Small intestine (tissue), 7 donors: ENCODE data around the gene CEBPZ. TPM values are rescaled to one million over a fixed set of nuclear protein-coding genes. Genes with fewer than 3 reads are reported as not detected.
"Not testable (repeated sequence)": the region's sequence is repeated elsewhere in the genome, so short reads cannot be mapped to it uniquely, and the experiment has no call there.

Experiments used
- DNase-seq, 2 donors: peaks; one replicate each; pipeline versions ENCODE4 v3.0.0 to v3.0.0-alpha.2; 2013
- FAIRE-seq: peaks from 2 replicates; lab custom pipeline; 2012; peaks lifted over from hg19 to GRCh38; lab: Jason Lieb, UNC
- H3K27ac ChIP-seq, 3 donors: one replicate each; pipeline ENCODE4 v1.5.1; 2013; ENCODE audit warnings: low read length in 2 of 3, mild to moderate bottlenecking in 2 of 3, control low read depth in 1 of 3, inconsistent platforms in 1 of 3, low read depth in 1 of 3, moderate library complexity in 1 of 3
- H3K27me3 ChIP-seq, 3 donors: one replicate each; pipeline ENCODE4 v1.6.1; 2013; ENCODE audit warnings: low read length in 3 of 3, inconsistent platforms in 1 of 3; ENCODE audit not compliant: control insufficient read depth in 3 of 3, insufficient read depth in 3 of 3
- H3K36me3 ChIP-seq, 3 donors: one replicate each; pipeline ENCODE4 v1.6.1; 2013; ENCODE audit warnings: low read length in 3 of 3, inconsistent platforms in 1 of 3, low read depth in 1 of 3, mild to moderate bottlenecking in 1 of 3, moderate library complexity in 1 of 3; ENCODE audit not compliant: control insufficient read depth in 3 of 3, insufficient read depth in 2 of 3
- H3K4me1 ChIP-seq, 3 donors: one replicate each; pipeline ENCODE4 v1.6.1; 2013; ENCODE audit warnings: low read length in 2 of 3, inconsistent platforms in 1 of 3, low read depth in 1 of 3, mild to moderate bottlenecking in 1 of 3, moderate library complexity in 1 of 3; ENCODE audit not compliant: control insufficient read depth in 3 of 3, insufficient read depth in 2 of 3
- H3K4me3 ChIP-seq, 3 donors: one replicate each; pipeline ENCODE4 v1.5.1; 2013; ENCODE audit warnings: low read length in 3 of 3, control low read depth in 1 of 3, inconsistent platforms in 1 of 3, low read depth in 1 of 3, mild to moderate bottlenecking in 1 of 3, moderate library complexity in 1 of 3
- H3K9me3 ChIP-seq, 2 donors: one replicate each; pipeline ENCODE4 v1.6.1; 2013; ENCODE audit warnings: low read depth in 1 of 2, low read length in 1 of 2; ENCODE audit not compliant: control insufficient read depth in 2 of 2, insufficient read depth in 1 of 2
- WGBS, 3 donors: extraction: QIAGEN DNeasy Blood & Tissue Kit; methylation state at CpG; one replicate each; pipeline ENCODE4 v1.1.7; 2013; 5-methylcytosine and 5-hydroxymethylcytosine counted together
- polyA plus RNA-seq, 4 donors: library from polyadenylated mRNA; stranded (reverse) in 3 of 4; unstranded in 1 of 4; fragments of 200-250 nt in 3 of 4; fragments of 120-200 nt in 1 of 4; gene quantifications; one replicate each; pipeline versions ENCODE4 v1.2.1 to v1.2.3, GENCODE V29; 2013
- donor health status: healthy with polysubstance abuse.
- donor health status: control.
- donor health status: control.
- donor health status: Bipolar disorder and iron deficiency.
- donor health status: healthy.

CEBPZ gene
- polyA plus RNA-seq, 4 donors, result 46.9 to 55.4 (median 51.6) TPM

DNA sequence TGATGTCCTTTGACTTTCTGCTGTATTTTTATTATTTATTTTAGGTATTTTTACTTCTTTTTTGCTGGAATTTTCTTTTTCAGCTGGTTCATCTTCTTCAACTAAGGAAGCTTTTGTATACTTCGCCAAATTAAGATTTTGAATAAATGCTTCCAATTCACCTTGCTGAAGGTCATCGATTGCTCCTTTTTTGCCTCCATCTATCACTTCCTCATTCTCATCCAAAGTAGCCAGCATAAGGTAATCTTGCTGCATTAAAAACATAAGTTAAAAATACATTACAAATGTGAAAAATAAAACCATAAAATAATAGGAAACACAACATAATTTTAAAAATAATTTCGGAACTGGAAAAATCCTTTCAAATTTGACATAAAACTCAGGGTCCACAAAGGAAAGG is 2.6 kb downstream of the CEBPZ start:
- H3K9me3 ChIP-seq, result no peaks in the 10 kb centered on the region
- FAIRE-seq (no peak), DNase-seq (no peak)
- WGBS, 3 donors, result 95 to 100% (median 98%) methylated on average over 3 of the region's 3 CpGs
- peaks cover 0 to 8% (median 2%) of the 10 kb centered on the region in 3 donors for H3K36me3 ChIP-seq
- no peaks in the 10 kb centered on the region for H3K27me3 ChIP-seq
- peaks cover 4 to 12% (median 9%) of the 10 kb centered on the region in 3 donors for H3K4me1 ChIP-seq
- no peak overlapping the region for H3K4me3 ChIP-seq
- no peak overlapping the region for H3K27ac ChIP-seq

DNA sequence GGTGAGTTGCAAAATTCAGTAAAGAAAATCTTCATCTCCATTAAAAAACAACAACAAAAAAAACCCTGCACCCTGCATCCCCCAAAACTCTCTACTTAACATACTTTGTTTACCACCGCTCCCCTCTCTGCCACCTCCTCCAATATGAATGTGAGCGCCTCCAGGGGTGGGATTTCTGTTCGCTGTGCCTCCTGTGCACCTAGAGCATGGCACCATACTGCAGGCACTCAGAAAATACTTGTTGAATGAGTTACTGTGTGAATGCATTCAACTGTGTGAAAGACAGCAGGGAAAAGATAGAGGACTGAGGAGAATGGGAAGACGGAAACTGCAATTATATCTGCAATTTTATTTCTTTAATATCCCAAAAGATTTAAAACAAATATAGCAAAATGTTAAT is 4.5 kb downstream of the CEBPZ start:
- Histone ChIP-seq H3K27ac (no peak overlapping the region), H3K27me3 (no peaks in the 10 kb centered on the region), H3K36me3 (peaks cover 0 to 10% (median 8%) of the 10 kb centered on the region in 3 donors), H3K4me1 (peaks cover 1 to 9% (median 5%) of the 10 kb centered on the region in 3 donors), H3K9me3 (no peaks in the 10 kb centered on the region), H3K4me3 (no peak overlapping the region)
- DNase-seq (no peak), FAIRE-seq (no peak)
- whole genome bisulfite sequencing, 3 donors, result 95 to 99% (median 98%) methylated on average over 4 of the region's 4 CpGs

GRCh38 chr2:37225129-37225528 is 6.3 kb downstream of the CEBPZ start:
- FAIRE-seq, H3K27ac ChIP-seq, H3K9me3 ChIP-seq, DNase-seq, H3K4me1 ChIP-seq, H3K27me3 ChIP-seq, H3K4me3 ChIP-seq: not testable (repeated sequence)
- no CpG with 5 or more reads among the region's 2 CpGs for WGBS, 3 donors
- peaks cover 7 to 20% (median 12%) of the 10 kb centered on the region in 3 donors for H3K36me3 ChIP-seq

GRCh38 chr2:37224063-37224462 is 7.3 kb downstream of the CEBPZ start:
- H3K4me3 ChIP-seq, result no peak overlapping the region
- FAIRE-seq (no peak), DNase-seq (no peak)
- H3K9me3 ChIP-seq, result no peaks in the 10 kb centered on the region
- no peak overlapping the region for H3K27ac ChIP-seq
- H3K4me1 ChIP-seq, result peaks cover 0 to 6% (median 0%) of the 10 kb centered on the region in 3 donors
- H3K27me3 ChIP-seq, result no peaks in the 10 kb centered on the region
- H3K36me3 ChIP-seq, result peaks cover 10 to 24% (median 12%) of the 10 kb centered on the region in 3 donors
- 93 to 97% (median 96%) methylated on average over 1 of the region's 1 CpG for WGBS, 3 donors

- WGBS, 3 donors, result 95 to 98% (median 98%) methylated on average over 4 of the region's 4 CpGs
- FAIRE-seq (no peak), DNase-seq (no peak)
These were observed 8.3 kb downstream of the CEBPZ start for GRCh38 chr2:37223131-37223530.

GRCh38 chr2:37219046-37219445 is 12.3 kb downstream of the CEBPZ start:
- Histone ChIP-seq H3K36me3 (peaks cover 13 to 29% (median 14%) of the 10 kb centered on the region in 3 donors), H3K27me3 (no peaks in the 10 kb centered on the region), H3K4me3 (no peak overlapping the region), H3K4me1 (no peaks in the 10 kb centered on the region), H3K9me3 (no peaks in the 10 kb centered on the region), H3K27ac (no peak overlapping the region)
- no peak for DNase-seq
- FAIRE-seq, result no peak
- 90 to 94% (median 92%) methylated on average over 4 of the region's 4 CpGs for WGBS, 3 donors

More at GRCh38 chr2:37223131-37223530, 8.3 kb downstream of the CEBPZ start:
- Histone ChIP-seq H3K4me3 (no peak overlapping the region), H3K36me3 (peaks cover 12 to 26% (median 12%) of the 10 kb centered on the region in 3 donors), H3K4me1 (peaks cover 0 to 6% (median 0%) of the 10 kb centered on the region in 3 donors), H3K27me3 (no peaks in the 10 kb centered on the region), H3K27ac (no peak overlapping the region), H3K9me3 (no peaks in the 10 kb centered on the region)

- no peak overlapping the region for H3K27ac ChIP-seq
- no peaks in the 10 kb centered on the region for H3K9me3 ChIP-seq
- DNase-seq, result no peak
- H3K36me3 ChIP-seq, result peaks cover 7 to 26% (median 8%) of the 10 kb centered on the region in 3 donors
- FAIRE-seq, result no peak
- no peaks in the 10 kb centered on the region for H3K27me3 ChIP-seq
- H3K4me1 ChIP-seq, result no peaks in the 10 kb centered on the region
- 80 to 93% (median 91%) methylated on average over 1 of the region's 1 CpG for WGBS, 3 donors
- H3K4me3 ChIP-seq, result no peak overlapping the region
These were observed 16.1 kb downstream of the CEBPZ start for GRCh38 chr2:37215250-37215649.

DNA sequence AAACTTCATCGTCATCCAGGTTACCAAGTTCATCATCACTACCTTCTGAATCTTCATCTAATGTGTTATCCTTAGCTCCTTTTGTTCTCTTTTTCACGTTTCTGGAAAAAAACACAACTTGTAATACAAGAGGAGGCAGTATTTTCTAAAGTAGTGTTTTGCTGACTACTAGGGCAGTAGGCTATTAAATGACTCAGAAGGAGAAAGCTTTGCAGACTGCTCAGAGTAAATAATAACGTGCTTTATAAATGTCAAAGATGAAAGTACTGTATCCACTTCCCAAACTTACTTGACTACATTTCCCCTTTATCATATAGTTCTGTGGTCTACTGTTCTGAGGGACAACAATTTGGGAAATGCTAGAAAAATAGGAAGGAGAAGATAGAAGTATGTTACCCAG is 19.5 kb downstream of the CEBPZ start:
- Histone ChIP-seq H3K27me3 (no peaks in the 10 kb centered on the region), H3K9me3 (peaks cover 0 to 6% of the 10 kb centered on the region in 2 donors), H3K27ac (no peak overlapping the region), H3K4me3 (no peak overlapping the region), H3K36me3 (peaks cover 7 to 10% (median 9%) of the 10 kb centered on the region in 3 donors), H3K4me1 (no peaks in the 10 kb centered on the region)
- no peak for FAIRE-seq
- 52 to 74% (median 53%) methylated on average over 3 of the region's 3 CpGs for WGBS, 3 donors
- no peak for DNase-seq

DNA sequence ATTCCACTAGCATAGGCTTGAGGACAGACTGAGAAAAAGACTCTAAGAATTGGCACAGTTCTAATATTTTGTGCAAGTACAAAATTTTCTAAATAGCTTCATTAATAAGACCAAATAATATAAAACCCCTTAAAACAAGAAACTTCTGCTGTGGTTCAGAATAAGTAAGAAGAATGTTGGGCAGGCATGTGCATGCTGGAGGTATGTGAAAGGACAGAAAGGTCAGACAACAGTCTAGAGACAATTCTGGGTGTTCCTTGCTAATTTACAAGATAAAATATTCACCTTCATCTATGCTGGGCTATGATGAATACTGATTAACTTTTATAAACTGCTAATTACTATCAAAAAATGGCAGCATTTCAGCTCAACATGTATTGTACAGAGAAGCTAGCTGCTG is 20.2 kb downstream of the CEBPZ start:
- H3K4me1 ChIP-seq, result no peaks in the 10 kb centered on the region
- no peaks in the 10 kb centered on the region for H3K27me3 ChIP-seq
- peaks cover 0 to 11% of the 10 kb centered on the region in 2 donors for H3K9me3 ChIP-seq
- DNase-seq (no peak), FAIRE-seq (no peak)
- no peak overlapping the region for H3K4me3 ChIP-seq
- H3K36me3 ChIP-seq, result peaks cover 8 to 13% (median 9%) of the 10 kb centered on the region in 3 donors
- H3K27ac ChIP-seq, result no peak overlapping the region
